Transverse colon (tissue), 3 donors: Measurements from ENCODE around the gene KLHDC10.

Experiments used
- EP300 ChIP-seq: sonication (generic); formaldehyde crosslinking; IDR thresholded peaks from one replicate; pipeline ENCODE4 v1.6.1; 2017; ENCODE audit warnings: antibody characterized with exemption, low read depth
- POLR2A ChIP-seq: fragments of 450-650 bp; IDR thresholded peaks from one replicate; pipeline ENCODE4 v1.6.1; 2016; ENCODE audit warnings: antibody characterized with exemption, mild to moderate bottlenecking, moderate library complexity
- TF ChIP-seq, protein P1 (sequence below), 5 experiments: fragments of 200-600 bp in 3 of 5; fragments of 450-650 bp in 2 of 5; sonication (generic) in 3 of 5; IDR thresholded peaks; 1 replicate in 2 of 5; 2 replicates in 3 of 5; pipeline ENCODE4 v1.5.1; 2016 to 2017; ENCODE audit warnings: antibody characterized with exemption in 5 of 5, inconsistent platforms in 3 of 5, mild to moderate bottlenecking in 2 of 5, moderate library complexity in 1 of 5

DNA sequence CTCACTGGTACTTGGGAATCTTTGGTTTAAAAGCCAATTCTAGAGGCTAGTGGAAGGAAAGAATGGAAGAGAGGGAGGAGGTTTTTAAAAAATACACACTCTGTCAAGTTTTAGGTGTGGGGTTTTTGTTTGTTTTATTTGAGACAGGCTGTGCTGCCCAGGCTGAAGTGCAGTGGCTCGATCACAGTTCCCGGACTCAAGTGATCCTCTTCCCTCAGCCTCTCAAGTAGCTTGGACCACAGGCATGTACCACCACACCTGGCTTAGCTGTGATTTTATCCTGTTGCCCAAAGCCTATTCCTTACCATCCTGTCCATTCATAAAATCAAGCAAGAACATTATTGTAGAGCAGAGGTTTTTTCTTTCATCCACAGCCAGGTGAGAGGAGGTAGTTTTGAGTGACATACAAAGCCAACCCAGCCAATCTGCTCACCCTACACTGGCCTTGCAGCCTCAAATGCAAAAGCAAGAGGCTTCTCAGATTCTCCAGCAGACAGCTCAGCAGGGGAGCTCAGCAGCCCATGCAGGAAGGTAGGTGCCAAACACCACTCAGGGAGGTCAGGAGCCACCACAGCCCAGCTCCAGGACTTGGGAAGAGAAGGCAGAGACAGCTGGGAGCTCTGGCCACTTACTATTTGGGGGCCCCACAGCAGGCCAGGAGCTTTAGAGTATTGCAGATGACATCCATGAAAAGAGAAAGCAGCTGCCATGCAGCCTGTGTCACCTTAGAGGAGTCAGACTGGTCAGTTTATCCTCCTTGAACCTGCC, 69.0 kb downstream of the KLHDC10 start:
- no peak for TF ChIP-seq EP300
- TF ChIP-seq, protein P1, sequence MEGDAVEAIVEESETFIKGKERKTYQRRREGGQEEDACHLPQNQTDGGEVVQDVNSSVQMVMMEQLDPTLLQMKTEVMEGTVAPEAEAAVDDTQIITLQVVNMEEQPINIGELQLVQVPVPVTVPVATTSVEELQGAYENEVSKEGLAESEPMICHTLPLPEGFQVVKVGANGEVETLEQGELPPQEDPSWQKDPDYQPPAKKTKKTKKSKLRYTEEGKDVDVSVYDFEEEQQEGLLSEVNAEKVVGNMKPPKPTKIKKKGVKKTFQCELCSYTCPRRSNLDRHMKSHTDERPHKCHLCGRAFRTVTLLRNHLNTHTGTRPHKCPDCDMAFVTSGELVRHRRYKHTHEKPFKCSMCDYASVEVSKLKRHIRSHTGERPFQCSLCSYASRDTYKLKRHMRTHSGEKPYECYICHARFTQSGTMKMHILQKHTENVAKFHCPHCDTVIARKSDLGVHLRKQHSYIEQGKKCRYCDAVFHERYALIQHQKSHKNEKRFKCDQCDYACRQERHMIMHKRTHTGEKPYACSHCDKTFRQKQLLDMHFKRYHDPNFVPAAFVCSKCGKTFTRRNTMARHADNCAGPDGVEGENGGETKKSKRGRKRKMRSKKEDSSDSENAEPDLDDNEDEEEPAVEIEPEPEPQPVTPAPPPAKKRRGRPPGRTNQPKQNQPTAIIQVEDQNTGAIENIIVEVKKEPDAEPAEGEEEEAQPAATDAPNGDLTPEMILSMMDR (IDR thresholded peaks at IDR 0.05): no peak
- TF ChIP-seq POLR2A: no peak
